ENCODE results near the gene TRIO.

- TF ChIP-seq CTCF (IDR thresholded peaks at IDR 0.05; ENCODE audit: insufficient read depth, low read length, poor library complexity, severe bottlenecking) (no peak), EZH2phosphoT487 (conservative IDR thresholded peaks at IDR 0.05; ENCODE audit: low read length) (no peak)
These were observed 32.9 kb upstream of the TRIO start for GRCh38 chr5:14110196-14110595.
